Measurements from ENCODE around the gene MCF2L.

Gene MCF2L

GRCh38 chr13:112965573-112966115, 3.4 kb upstream of the MCF2L start:
- no peak for DNase-seq

GRCh38 chr13:112966776-112967175, 2.2 kb upstream of the MCF2L start:
- no peak for DNase-seq

- DNase-seq = no peak
Measured at GRCh38 chr13:112967686-112968379, 1.2 kb upstream of the MCF2L start.

GRCh38 chr13:112968380-112968909, 569 bp upstream of the MCF2L start:
- no peak for DNase-seq

GRCh38 chr13:112969692-112970338, 801 bp downstream of the MCF2L start:
- no peak for DNase-seq

- DNase-seq = no peak
Measured at GRCh38 chr13:112970552-112971287, 1.7 kb downstream of the MCF2L start.

- DNase-seq = no peak
Measured at GRCh38 chr13:112971288-112971643, 2.3 kb downstream of the MCF2L start.

- no peak for DNase-seq
Measured at GRCh38 chr13:112972258-112972657, 3.2 kb downstream of the MCF2L start.

- DNase-seq = no peak
Measured at GRCh38 chr13:112972867-112973576, 4.0 kb downstream of the MCF2L start.

- no peak for DNase-seq
Measured at GRCh38 chr13:112973577-112973951, 4.5 kb downstream of the MCF2L start.

GRCh38 chr13:112974125-112974524, 5.1 kb downstream of the MCF2L start:
- DNase-seq = no peak

- DNase-seq = no peak
Measured at GRCh38 chr13:112974671-112975070, 5.7 kb downstream of the MCF2L start.

- no peak for DNase-seq
Measured at GRCh38 chr13:112975401-112975939, 6.5 kb downstream of the MCF2L start.

GRCh38 chr13:112976526-112976925, 7.5 kb downstream of the MCF2L start:
- no peak for DNase-seq

GRCh38 chr13:112977091-112977490, 8.1 kb downstream of the MCF2L start:
- DNase-seq = no peak

- DNase-seq = no peak
Measured at GRCh38 chr13:112977525-112977924, 8.5 kb downstream of the MCF2L start.

- no peak for DNase-seq
Measured at GRCh38 chr13:112978561-112979405, 9.8 kb downstream of the MCF2L start.

GRCh38 chr13:112979406-112979902, 10.4 kb downstream of the MCF2L start:
- DNase-seq = no peak

GRCh38 chr13:112980434-112980833, 11.4 kb downstream of the MCF2L start:
- DNase-seq = no peak

- no peak for DNase-seq
Measured at GRCh38 chr13:112981451-112981850, 12.4 kb downstream of the MCF2L start.

- DNase-seq = no peak
Measured at GRCh38 chr13:112982281-112983041, 13.4 kb downstream of the MCF2L start.

All from DMS 273 treated with DMSO at 0.1 percent for 48 hours (cell line).